ENCODE results near the gene ARAP1.

The ARAP1 gene

GRCh38 chr11:72753341-72754148 is 1.3 kb upstream of the ARAP1 start:
- Histone ChIP-seq H3K79me2 (ENCODE audit: insufficient read depth, low read length) (peaks cover 34% of the 10 kb centered on the region), H3K9me2 (replicated peaks; ENCODE audit: low read depth, low read length) (no peaks in the 10 kb centered on the region), H3F3A (ENCODE audit: low read depth) (no peaks in the 10 kb centered on the region), H3K27me3 (ENCODE audit: insufficient read depth, low read length, poor library complexity, severe bottlenecking) (no peaks in the 10 kb centered on the region), H3K4me1 (ENCODE audit: insufficient read depth, low read length, poor library complexity, severe bottlenecking) (peaks cover 29% of the 10 kb centered on the region), H2AFZ (ENCODE audit: low read length) (no peak overlapping the region), H3K4me3 (ENCODE audit: low read length, poor library complexity, severe bottlenecking) (peak overlapping the region; percentile 87), H3K36me3 (ENCODE audit: insufficient read depth, low read length) (no peaks in the 10 kb centered on the region), H3K9me3 (ENCODE audit: insufficient read depth, low read depth, low read length) (no peaks in the 10 kb centered on the region), H3K9ac (ENCODE audit: low read depth, low read length, poor library complexity, severe bottlenecking) (peak overlapping the region; percentile 82), H3K4me2 (ENCODE audit: low read depth, low read length, poor library complexity, severe bottlenecking) (peak overlapping the region; percentile 89), H4K20me1 (ENCODE audit: insufficient read depth, low read length, poor library complexity, severe bottlenecking) (peaks cover 12% of the 10 kb centered on the region)
- TF ChIP-seq CTCF (conservative IDR thresholded peaks at IDR 0.05; ENCODE audit: low read length) (peak; percentile 36), EZH2phosphoT487 (IDR thresholded peaks at IDR 0.05; ENCODE audit: borderline replicate concordance) (no peak)

- H3K36me3 ChIP-seq (ENCODE audit: insufficient read depth, low read length), result no peaks in the 10 kb centered on the region
- peaks cover 48% of the 10 kb centered on the region for H3K79me2 ChIP-seq (ENCODE audit: insufficient read depth, low read length)
- no peaks in the 10 kb centered on the region for H3K27me3 ChIP-seq (ENCODE audit: insufficient read depth, low read length, poor library complexity, severe bottlenecking)
- peak overlapping the region; percentile 82 for H3K9ac ChIP-seq (ENCODE audit: low read depth, low read length, poor library complexity, severe bottlenecking)
- peak overlapping the region; percentile 89 for H2AFZ ChIP-seq (ENCODE audit: low read length)
- TF ChIP-seq EZH2phosphoT487 (IDR thresholded peaks at IDR 0.05; ENCODE audit: borderline replicate concordance), result no peak
- no peak for TF ChIP-seq CTCF (conservative IDR thresholded peaks at IDR 0.05; ENCODE audit: low read length)
- no peaks in the 10 kb centered on the region for H3F3A ChIP-seq (ENCODE audit: low read depth)
- peaks cover 42% of the 10 kb centered on the region for H3K4me1 ChIP-seq (ENCODE audit: insufficient read depth, low read length, poor library complexity, severe bottlenecking)
- peak overlapping the region; percentile 87 for H3K4me3 ChIP-seq (ENCODE audit: low read length, poor library complexity, severe bottlenecking)
- no peaks in the 10 kb centered on the region for H3K9me2 ChIP-seq (replicated peaks; ENCODE audit: low read depth, low read length)
- peak overlapping the region; percentile 89 for H3K4me2 ChIP-seq (ENCODE audit: low read depth, low read length, poor library complexity, severe bottlenecking)
- peaks cover 12% of the 10 kb centered on the region for H4K20me1 ChIP-seq (ENCODE audit: insufficient read depth, low read length, poor library complexity, severe bottlenecking)
- H3K9me3 ChIP-seq (ENCODE audit: insufficient read depth, low read depth, low read length), result no peaks in the 10 kb centered on the region
Measured at GRCh38 chr11:72751116-72752087, 806 bp downstream of the ARAP1 start.

GRCh38 chr11:72750556-72751115 is 1.6 kb downstream of the ARAP1 start:
- H3K9ac ChIP-seq (ENCODE audit: low read depth, low read length, poor library complexity, severe bottlenecking), result peak overlapping the region; percentile 82

More at GRCh38 chr11:72750556-72751115, 1.6 kb downstream of the ARAP1 start:
- H3K79me2 ChIP-seq (ENCODE audit: insufficient read depth, low read length), result peaks cover 51% of the 10 kb centered on the region
- H4K20me1 ChIP-seq (ENCODE audit: insufficient read depth, low read length, poor library complexity, severe bottlenecking), result peaks cover 12% of the 10 kb centered on the region
- H3K4me2 ChIP-seq (ENCODE audit: low read depth, low read length, poor library complexity, severe bottlenecking), result peak overlapping the region; percentile 89
- TF ChIP-seq EZH2phosphoT487 (IDR thresholded peaks at IDR 0.05; ENCODE audit: borderline replicate concordance) (no peak), CTCF (conservative IDR thresholded peaks at IDR 0.05; ENCODE audit: low read length) (no peak)
- no peaks in the 10 kb centered on the region for H3K9me3 ChIP-seq (ENCODE audit: insufficient read depth, low read depth, low read length)
- H2AFZ ChIP-seq (ENCODE audit: low read length), result no peak overlapping the region
- H3K36me3 ChIP-seq (ENCODE audit: insufficient read depth, low read length), result no peaks in the 10 kb centered on the region
- H3K4me1 ChIP-seq (ENCODE audit: insufficient read depth, low read length, poor library complexity, severe bottlenecking), result peaks cover 42% of the 10 kb centered on the region
- no peaks in the 10 kb centered on the region for H3F3A ChIP-seq (ENCODE audit: low read depth)
- no peaks in the 10 kb centered on the region for H3K27me3 ChIP-seq (ENCODE audit: insufficient read depth, low read length, poor library complexity, severe bottlenecking)
- no peaks in the 10 kb centered on the region for H3K9me2 ChIP-seq (replicated peaks; ENCODE audit: low read depth, low read length)
- H3K4me3 ChIP-seq (ENCODE audit: low read length, poor library complexity, severe bottlenecking), result peak overlapping the region; percentile 87

Measured in Loucy (cell line).